NCI-H1436 treated with DMSO at 0.1 percent for 48 hours (cell line): ENCODE data around the gene DZIP1.

ENCODE experiments used
- DNase-seq: peaks from one replicate; lab custom pipeline; 2025; lab: John Stamatoyannopoulos, UW

Gene DZIP1

DNA sequence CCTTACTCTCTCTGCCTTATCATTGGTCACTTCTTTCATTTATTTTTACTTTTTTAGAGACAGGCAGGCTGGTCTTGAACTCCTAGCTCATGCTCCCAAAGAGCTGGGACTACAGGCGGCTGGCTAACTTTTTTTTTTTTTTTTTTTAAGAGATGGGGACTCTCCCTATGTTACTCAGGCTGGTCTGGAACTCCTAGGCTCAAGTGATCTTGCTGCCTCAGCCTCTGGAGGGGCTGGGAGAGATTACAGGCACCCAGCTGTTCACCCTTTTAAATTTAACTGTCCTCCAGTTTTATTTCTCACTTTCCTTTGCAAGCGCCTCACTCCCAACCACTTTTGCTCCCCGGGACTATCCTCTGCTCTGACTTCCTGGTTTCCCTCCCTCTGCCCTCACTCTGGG lies 97.6 kb downstream of the DZIP1 start:
- no peak for DNase-seq

DNA sequence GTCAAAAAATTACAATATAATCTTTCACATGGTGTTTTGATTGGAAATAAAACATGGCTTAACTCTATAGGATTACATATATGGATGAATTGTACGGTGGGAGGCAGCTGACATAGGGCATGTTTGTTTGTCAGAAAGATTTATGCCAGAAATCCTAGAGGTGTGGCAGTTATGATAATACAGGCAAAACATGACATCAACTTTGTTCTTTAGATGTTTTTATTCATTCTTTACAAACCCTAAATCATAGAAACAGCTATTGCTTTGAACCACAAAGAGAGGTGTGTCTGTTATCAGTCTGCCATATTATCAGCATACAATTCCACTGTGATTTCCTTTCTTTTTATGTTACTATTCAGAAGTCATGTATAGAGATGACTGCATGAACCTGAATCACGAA lies 100.2 kb downstream of the DZIP1 start:
- no peak for DNase-seq

DNA sequence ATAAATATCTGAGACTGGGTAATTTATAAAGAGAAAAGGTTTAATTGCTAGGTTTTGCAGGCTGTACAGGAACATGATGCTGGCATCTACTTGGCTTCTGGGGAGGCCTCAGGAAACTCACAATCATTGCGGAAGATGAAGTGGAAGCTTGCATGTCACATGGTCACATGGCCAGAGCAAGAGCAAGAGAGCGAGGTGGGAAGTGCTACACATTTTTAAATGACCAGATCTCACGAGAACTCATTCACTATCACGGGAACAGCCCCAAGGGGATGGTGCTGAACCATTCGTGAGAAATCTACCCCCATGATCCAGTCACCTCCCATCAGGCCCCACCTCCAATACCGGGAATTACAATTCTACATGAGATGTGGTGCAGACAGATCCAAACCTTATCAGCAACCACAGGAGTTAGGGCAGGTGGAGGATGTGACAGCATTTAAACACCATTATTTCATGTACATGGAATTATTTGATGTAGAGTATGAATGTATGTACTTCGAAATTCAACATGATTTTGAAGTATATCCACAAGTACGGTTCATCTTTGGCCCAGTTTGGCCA lies 102.5 kb downstream of the DZIP1 start:
- no peak for DNase-seq

DNA sequence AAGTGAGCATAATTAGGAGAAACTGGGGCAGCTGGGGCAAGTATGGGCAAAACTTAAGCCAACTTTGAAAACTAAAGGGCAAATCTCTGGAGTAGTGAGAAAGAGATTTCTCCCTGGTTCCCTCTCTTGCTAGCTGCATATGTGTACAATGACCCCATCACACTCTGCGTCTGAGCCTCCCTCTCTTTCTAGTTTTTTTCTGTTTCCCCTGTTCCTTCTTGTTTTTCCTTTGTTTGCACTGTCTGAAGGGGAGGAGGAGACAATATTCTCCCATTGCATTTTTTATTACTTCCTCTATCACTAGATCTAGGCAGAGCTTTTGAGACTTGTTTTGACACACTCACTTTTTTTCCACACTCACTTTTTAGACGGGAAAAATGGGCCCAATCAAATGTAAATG lies 103.2 kb downstream of the DZIP1 start:
- DNase-seq: no peak

DNA sequence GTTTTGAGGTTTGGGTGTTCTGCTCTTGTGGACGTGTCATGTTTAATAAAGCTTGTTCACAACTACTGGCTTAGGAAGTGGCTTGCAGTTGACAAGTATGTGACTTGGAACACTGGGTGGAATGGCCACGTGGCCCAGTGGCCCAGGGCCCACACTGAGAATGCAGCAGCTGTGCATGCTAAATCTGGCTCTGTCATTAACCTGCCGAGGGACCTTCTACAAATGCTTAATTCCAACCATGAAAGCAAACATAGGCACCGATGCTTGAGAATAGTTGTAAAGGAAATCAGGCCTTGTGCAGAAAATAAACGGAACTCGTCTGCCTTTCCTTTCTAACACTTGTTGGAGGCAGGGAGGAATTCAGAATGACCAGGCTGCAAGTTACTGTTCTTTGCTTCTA lies 103.6 kb downstream of the DZIP1 start:
- DNase-seq: no peak

DNA sequence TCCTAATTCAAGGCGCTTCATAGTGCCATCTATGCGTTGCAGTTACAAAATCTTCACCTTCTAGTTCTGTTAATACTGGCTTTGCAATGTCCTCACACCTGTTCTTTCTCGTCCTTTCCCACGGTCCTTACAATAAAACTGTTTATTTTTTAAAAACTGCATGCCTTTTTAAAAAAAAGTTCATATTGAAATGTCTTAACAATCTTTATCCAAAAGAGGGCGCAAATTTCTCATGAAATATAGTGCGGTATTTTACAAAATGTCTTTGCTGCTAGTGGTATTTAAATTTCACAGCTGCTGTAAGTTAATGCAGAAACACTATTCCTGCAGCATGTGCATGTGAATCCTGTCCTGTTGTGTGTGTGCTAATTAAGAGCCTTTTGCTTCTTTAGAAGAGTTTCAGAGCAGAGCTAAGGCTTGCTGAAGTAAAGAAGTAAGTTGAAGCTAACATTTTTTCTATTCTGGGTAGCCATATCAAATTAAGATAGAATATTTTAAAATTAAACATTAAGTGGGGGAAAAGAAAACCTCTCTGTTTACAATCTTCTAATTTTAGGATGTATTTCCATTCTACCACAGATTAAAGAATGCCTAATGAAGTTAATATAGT lies 107.8 kb downstream of the DZIP1 start:
- no peak for DNase-seq

DNA sequence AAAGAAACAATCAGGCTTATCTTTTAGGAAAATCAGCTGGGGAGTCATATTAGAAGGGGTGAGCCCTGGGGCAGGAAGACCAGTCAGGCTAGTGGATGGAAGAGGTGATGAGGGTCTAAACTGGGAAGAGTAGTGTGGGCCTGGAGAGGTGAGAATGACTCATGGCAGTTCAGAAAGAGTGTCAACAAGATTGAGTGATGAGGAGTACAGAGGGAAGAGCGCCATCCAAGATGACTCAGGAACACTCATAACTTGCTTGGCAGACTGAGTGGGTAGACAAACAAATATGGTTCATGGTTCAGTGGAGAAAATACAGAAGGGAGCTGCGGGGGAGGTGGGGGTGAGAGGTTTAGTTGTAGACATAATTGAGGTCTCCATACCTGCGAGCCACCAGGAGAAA lies 109.3 kb downstream of the DZIP1 start:
- DNase-seq: no peak

DNA sequence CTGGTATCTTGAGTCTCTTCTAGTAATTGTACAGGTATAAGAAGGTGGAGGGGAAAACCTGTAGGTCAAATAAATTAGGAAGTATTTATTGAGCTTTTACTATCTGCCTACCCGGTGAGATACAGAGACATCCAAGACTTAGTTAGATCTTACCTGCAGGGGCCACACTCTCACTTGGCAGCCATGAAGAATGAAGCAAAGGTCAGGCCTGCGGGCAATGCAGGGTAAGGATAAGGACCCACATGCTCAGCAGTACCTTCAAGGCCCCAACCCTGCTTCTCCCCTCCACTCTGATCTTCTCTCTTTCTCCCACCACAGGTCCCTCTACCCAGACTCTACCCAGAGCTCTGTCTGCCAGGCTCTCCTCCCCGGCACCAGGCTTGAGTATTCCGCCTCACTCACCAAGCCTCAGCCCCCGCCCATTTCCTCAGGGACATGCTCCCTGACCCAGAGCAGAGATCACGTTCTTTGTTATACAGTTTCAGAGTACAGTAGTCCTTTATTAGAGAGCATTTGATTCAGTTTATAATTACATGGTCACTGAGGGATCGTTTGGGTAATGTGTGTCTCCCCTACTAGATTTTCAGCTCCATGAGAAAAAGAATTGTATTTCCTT lies 110.9 kb downstream of the DZIP1 start:
- DNase-seq: no peak

DNA sequence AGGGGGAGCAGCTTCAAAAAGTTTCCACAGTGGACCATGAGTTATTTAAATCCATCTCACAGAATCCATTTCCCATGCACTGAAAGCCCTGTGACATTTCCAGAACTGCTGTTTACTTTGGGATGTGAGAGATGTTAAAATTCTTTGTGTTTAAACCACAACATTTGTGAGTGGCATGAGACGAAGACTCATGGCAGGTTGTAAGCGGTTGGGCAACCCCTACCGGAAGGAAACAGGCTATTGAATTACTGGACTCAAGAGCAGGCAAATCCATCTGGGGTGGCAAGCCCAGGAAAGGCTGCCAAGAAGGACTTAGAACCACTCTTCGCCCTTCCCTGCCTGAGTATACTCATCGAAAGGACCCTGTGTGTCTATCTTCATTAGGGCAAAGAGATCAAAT lies 114.3 kb downstream of the DZIP1 start:
- DNase-seq: no peak
